Posterior vena cava (tissue), 2 donors: ENCODE measurements around the gene TMEM247. TPM values are rescaled to one million over a fixed set of nuclear protein-coding genes. Genes with fewer than 3 reads are reported as not detected.

ENCODE experiments used
- DNase-seq: peaks from one replicate; pipeline ENCODE4 v3.0.0-alpha.2; 2020; ENCODE audit warnings: low spot score
- intact Hi-C, 2 donors: fragments of 100-400 bp; cut with DNase I; formaldehyde crosslinking; loops; one replicate each; pipeline versions ENCODE4 v1.14.1 to v1.14.2; 2022 to 2023
- total RNA-seq, 2 donors: library from RNA; stranded (reverse); fragmentation: NEBNext Ultra II Directional; extraction: Animal tissue kit (Norgen Biotek cat#: 25700); gene quantifications; one replicate each; pipeline ENCODE4 v1.2.1, GENCODE V29; 2021
- donor health status: DM: yes; HTN: yes; CAD: no.
- donor health status: DM: yes; HTN: yes; CAD: no.

The TMEM247 gene
- total RNA-seq, 2 donors from 2014 or later, result not detected

DNA sequence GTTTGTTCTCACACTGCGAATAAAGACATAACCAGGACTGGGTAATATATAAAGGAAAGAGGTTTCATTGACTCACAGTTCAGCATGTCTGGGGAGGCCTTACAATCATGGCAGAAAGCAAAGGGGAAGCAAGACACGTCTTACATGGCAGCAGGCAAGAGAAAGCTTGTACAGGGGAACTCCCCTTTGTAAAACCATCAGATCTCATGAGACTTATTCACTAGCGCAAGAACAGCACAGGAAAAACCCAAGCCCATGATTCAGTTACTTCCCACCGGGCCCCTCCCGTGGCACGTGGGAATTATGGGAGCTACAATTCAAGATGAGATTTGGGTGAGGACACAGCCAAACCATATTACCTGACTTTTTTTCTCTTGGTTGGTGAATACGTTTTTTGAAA, 51.3 kb downstream of the TMEM247 start:
- no peak for DNase-seq
- intact Hi-C loops, result no loop called here

DNA sequence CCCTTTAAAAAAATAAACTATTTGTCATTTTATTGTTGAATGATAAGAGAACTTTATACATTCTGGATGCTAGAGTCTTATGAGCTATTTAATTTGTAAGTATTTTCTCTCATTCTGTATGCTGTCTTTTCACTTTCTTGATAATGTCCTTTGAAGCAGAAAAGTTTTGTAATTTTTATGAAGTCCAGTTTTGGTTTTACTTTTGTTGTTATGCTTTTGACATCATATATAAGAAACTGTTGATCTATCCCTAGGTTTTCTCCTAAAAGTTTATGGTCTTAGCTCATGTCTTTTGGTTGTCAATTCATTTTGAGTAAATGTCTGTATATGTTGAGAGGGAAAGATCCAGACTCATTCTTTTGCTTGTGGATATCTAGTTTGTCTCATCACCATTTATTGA, 52.5 kb downstream of the TMEM247 start:
- intact Hi-C loops, result no loop called here

More for the DNA sequence above, 52.5 kb downstream of the TMEM247 start:
- no peak for DNase-seq

Other genes starting within 250 kb of the TMEM247 start
- gene EPAS1, start 182.2 kb upstream of the TMEM247 start, total RNA-seq, result 100 to 1,000 TPM; 374 to 478 TPM
- gene RHOQ, start 62.9 kb downstream of the TMEM247 start, total RNA-seq, result 100 to 1,000 TPM; 162 to 201 TPM
- gene ATP6V1E2, start 63.0 kb downstream of the TMEM247 start, total RNA-seq, result 1 to 10 TPM; 4.9 to 5.3 TPM
- 10 to 100 TPM; 10.9 to 14.5 TPM for gene PIGF, start 137.5 kb downstream of the TMEM247 start, total RNA-seq
- gene CRIPT, start 137.7 kb downstream of the TMEM247 start, total RNA-seq, result 10 to 100 TPM; 12.7 to 13.0 TPM
- gene SOCS5, start 219.7 kb downstream of the TMEM247 start, total RNA-seq, result 10 to 100 TPM; 38.8 to 57.4 TPM